Gastroesophageal sphincter (tissue), 4 donors: Measurements from ENCODE around the gene ACAD11. TPM values are rescaled to one million over a fixed set of nuclear protein-coding genes. Genes with fewer than 3 reads are reported as not detected.

Experiments used
- ATAC-seq: fragments of 150-250 bp; one replicate; pipeline ENCODE4 v1.9.1; 2016; ENCODE audit warnings: mild to moderate bottlenecking, moderate library complexity
- H3K27ac ChIP-seq, 4 donors: fragments of 200-600 bp; sonication (generic) in 3 of 4; 1 replicate in 3 of 4; 2 replicates in 1 of 4; pipeline ENCODE4 v1.5.1; 2016 to 2019
- H3K27me3 ChIP-seq: fragments of 200-600 bp; sonication (generic); one replicate; pipeline ENCODE4 v1.5.1; 2019
- H3K36me3 ChIP-seq, 2 donors: fragments of 200-600 bp; sonication (generic); one replicate each; pipeline ENCODE4 v1.5.1; 2019; ENCODE audit warnings: control low read depth in 1 of 2
- H3K4me1 ChIP-seq, 3 donors: fragments of 200-600 bp; sonication (generic); 1 replicate in 2 of 3; 2 replicates in 1 of 3; pipeline ENCODE4 v1.5.1; 2016 to 2019; ENCODE audit warnings: control low read depth in 2 of 3
- H3K4me3 ChIP-seq, 2 donors: fragments of 200-600 bp; sonication (generic); one replicate each; pipeline ENCODE4 v1.5.1; 2019; ENCODE audit warnings: mild to moderate bottlenecking in 1 of 2, moderate library complexity in 1 of 2
- H3K9me3 ChIP-seq, 3 donors: fragments of 200-600 bp; sonication (generic); one replicate each; pipeline ENCODE4 v1.5.1; 2017 to 2019; ENCODE audit warnings: control low read depth in 2 of 3
- CTCF ChIP-seq, 4 experiments: fragments of 200-600 bp in 2 of 4; fragments of 450-650 bp in 2 of 4; sonication (generic) in 1 of 4; IDR thresholded peaks; one replicate each; pipeline ENCODE4 v1.5.1; 2017 to 2019; ENCODE audit warnings: antibody characterized with exemption in 4 of 4, mild to moderate bottlenecking in 2 of 4, moderate library complexity in 2 of 4
- EP300 ChIP-seq: sonication (generic); formaldehyde crosslinking; IDR thresholded peaks from one replicate; pipeline ENCODE4 v1.6.1; 2017; ENCODE audit warnings: antibody characterized with exemption, mild to moderate bottlenecking
- POLR2A ChIP-seq, 2 donors: fragments of 450-650 bp; IDR thresholded peaks; one replicate each; pipeline ENCODE4 v1.6.1; 2017; ENCODE audit warnings: antibody characterized with exemption in 2 of 2, mild to moderate bottlenecking in 2 of 2, moderate library complexity in 1 of 2
- POLR2AphosphoS5 ChIP-seq: sonication (generic); formaldehyde crosslinking; IDR thresholded peaks from one replicate; pipeline ENCODE4 v1.6.1; 2017; ENCODE audit warnings: antibody characterized with exemption
- WGBS, 2 donors: methylation state at CpG; one replicate each; pipeline ENCODE4 v1.1.5; 2018; ENCODE audit warnings: low coverage in 1 of 2; 5-methylcytosine and 5-hydroxymethylcytosine counted together
- total RNA-seq, 4 donors: library from RNA; depleted of rRNA; stranded (reverse); fragments of >200 nt; gene quantifications; one replicate each; pipeline ENCODE4 v1.1.0, GENCODE V29; 2016

Gene ACAD11
- total RNA-seq, 4 donors from 2014 or later, result 9.7 to 44.2 (median 21.1) TPM

- no peak for ATAC-seq
- Histone ChIP-seq H3K27me3 (no peaks in the 10 kb centered on the region), H3K4me3 (no peak overlapping the region), H3K4me1 (peaks cover 0 to 22% (median 6%) of the 10 kb centered on the region in 3 donors), H3K9me3 (no peaks in the 10 kb centered on the region), H3K36me3 (no peaks in the 10 kb centered on the region), H3K27ac (no peak overlapping the region)
- TF ChIP-seq EP300 (no peak), POLR2A (IDR thresholded peaks at IDR 0.05) (no peak), CTCF (IDR thresholded peaks at IDR 0.05) (no peak), POLR2AphosphoS5 (no peak)
- 88 to 92% methylated on average over 5 of the region's 5 CpGs for WGBS, 2 donors
Observed at GRCh38 chr3:132654721-132655120, 4.9 kb downstream of the ACAD11 start.

- WGBS, 2 donors, result 95 to 100% methylated on average over 2 of the region's 2 CpGs
- no peak overlapping the region for H3K27ac ChIP-seq
- peaks cover 0 to 22% (median 6%) of the 10 kb centered on the region in 3 donors for H3K4me1 ChIP-seq
- no peak for ATAC-seq
- TF ChIP-seq POLR2A (IDR thresholded peaks at IDR 0.05) (no peak), CTCF (IDR thresholded peaks at IDR 0.05) (no peak), EP300 (no peak), POLR2AphosphoS5 (no peak)
- no peaks in the 10 kb centered on the region for H3K9me3 ChIP-seq
- H3K4me3 ChIP-seq, result no peak overlapping the region
- H3K36me3 ChIP-seq, result no peaks in the 10 kb centered on the region
- no peaks in the 10 kb centered on the region for H3K27me3 ChIP-seq
Observed at GRCh38 chr3:132654190-132654589, 5.4 kb downstream of the ACAD11 start.

- no peaks in the 10 kb centered on the region for H3K36me3 ChIP-seq
- no peak for TF ChIP-seq POLR2AphosphoS5
- no peak for ATAC-seq
- no peaks in the 10 kb centered on the region for H3K27me3 ChIP-seq
- H3K9me3 ChIP-seq, result no peaks in the 10 kb centered on the region
- peaks cover 0 to 8% (median 0%) of the 10 kb centered on the region in 3 donors for H3K4me1 ChIP-seq
- 100% methylated on average over 1 of the region's 1 CpG for WGBS, 2 donors
- no peak overlapping the region for H3K27ac ChIP-seq
- no peak overlapping the region for H3K4me3 ChIP-seq
Observed at GRCh38 chr3:132652640-132653270, 6.9 kb downstream of the ACAD11 start.

- TF ChIP-seq POLR2AphosphoS5 (no peak), EP300 (no peak), POLR2A (IDR thresholded peaks at IDR 0.05) (no peak), CTCF (IDR thresholded peaks at IDR 0.05) (no peak)
- Histone ChIP-seq H3K4me3 (no peak overlapping the region), H3K27me3 (no peaks in the 10 kb centered on the region), H3K9me3 (no peaks in the 10 kb centered on the region), H3K27ac (no peak overlapping the region), H3K4me1 (peaks cover 0 to 5% (median 0%) of the 10 kb centered on the region in 3 donors), H3K36me3 (no peaks in the 10 kb centered on the region)
- ATAC-seq, result no peak
- 86 to 100% methylated on average over 1 of the region's 1 CpG for WGBS, 2 donors
Observed at GRCh38 chr3:132650153-132650552, 9.5 kb downstream of the ACAD11 start.

DNA sequence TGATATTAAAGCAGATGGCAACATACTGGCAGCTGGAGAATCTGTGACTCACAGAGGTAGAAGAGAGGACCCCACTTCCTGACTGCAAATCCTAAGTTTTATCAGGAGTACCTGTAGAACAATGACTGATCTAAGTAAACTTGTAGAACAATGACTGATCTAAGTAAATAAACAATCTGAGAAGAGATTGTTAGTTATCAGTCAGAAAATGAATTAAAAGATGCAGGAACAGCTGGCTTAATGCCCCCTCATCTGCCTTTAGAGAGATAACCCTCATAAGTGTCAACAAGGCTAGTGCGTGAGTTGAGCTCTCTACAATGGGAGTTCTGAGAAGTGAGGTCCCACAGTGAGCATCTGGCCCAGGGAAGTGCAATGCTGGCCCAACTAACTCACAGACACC lies 14.6 kb downstream of the ACAD11 start:
- TF ChIP-seq POLR2A (IDR thresholded peaks at IDR 0.05), result no peak
- no peak for TF ChIP-seq EP300
- TF ChIP-seq CTCF (IDR thresholded peaks at IDR 0.05), result no peak
- TF ChIP-seq POLR2AphosphoS5, result no peak
- Histone ChIP-seq H3K27me3 (no peaks in the 10 kb centered on the region), H3K4me1 (no peaks in the 10 kb centered on the region), H3K36me3 (peaks cover 0 to 26% of the 10 kb centered on the region in 2 donors), H3K9me3 (no peaks in the 10 kb centered on the region), H3K27ac (no peak overlapping the region), H3K4me3 (no peak overlapping the region)
- WGBS, 2 donors, result 75 to 100% methylated on average over 1 of the region's 1 CpG
- ATAC-seq, result no peak
